Measurements from ENCODE around the gene RBFOX1. TPM values are rescaled to one million over a fixed set of nuclear protein-coding genes. Genes with fewer than 3 reads are reported as not detected.

The RBFOX1 gene
- total RNA-seq, 4 donors from 2014 or later: 0.08 to 0.32 TPM; not detected in 2

DNA sequence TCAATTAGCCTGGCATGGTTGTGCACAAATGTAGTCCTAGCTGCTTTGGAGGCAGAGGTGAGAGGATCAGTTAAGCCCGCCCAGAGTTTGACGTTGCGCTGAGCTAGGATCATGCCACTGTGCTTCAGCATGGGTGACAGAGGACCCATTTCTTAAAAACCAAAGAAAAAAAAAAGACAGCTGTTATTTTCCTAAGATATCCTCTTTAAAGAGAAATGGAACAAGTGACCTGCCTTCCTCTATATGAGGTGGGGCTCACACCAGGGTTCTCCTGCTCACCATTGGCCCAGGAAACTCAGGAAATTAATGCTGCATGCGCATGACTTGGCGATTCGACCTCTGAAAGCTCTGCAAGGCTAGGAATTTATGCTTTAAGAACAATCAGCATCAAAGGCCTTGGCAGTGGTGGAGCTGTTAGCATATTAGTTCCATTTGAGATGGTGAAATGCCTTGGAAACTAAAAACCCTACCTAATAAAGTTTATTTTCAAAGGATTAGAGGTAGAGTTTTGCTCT is 108.3 kb downstream of the RBFOX1 start:
- TF ChIP-seq POLR2AphosphoS5 (IDR thresholded peaks at IDR 0.05) (no peak), EP300 (IDR thresholded peaks at IDR 0.05) (no peak), POLR2A (IDR thresholded peaks at IDR 0.05) (no peak)
- TF ChIP-seq, protein P1, sequence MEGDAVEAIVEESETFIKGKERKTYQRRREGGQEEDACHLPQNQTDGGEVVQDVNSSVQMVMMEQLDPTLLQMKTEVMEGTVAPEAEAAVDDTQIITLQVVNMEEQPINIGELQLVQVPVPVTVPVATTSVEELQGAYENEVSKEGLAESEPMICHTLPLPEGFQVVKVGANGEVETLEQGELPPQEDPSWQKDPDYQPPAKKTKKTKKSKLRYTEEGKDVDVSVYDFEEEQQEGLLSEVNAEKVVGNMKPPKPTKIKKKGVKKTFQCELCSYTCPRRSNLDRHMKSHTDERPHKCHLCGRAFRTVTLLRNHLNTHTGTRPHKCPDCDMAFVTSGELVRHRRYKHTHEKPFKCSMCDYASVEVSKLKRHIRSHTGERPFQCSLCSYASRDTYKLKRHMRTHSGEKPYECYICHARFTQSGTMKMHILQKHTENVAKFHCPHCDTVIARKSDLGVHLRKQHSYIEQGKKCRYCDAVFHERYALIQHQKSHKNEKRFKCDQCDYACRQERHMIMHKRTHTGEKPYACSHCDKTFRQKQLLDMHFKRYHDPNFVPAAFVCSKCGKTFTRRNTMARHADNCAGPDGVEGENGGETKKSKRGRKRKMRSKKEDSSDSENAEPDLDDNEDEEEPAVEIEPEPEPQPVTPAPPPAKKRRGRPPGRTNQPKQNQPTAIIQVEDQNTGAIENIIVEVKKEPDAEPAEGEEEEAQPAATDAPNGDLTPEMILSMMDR (IDR thresholded peaks at IDR 0.05): no peak
- H3K9me3 ChIP-seq: no peaks in the 10 kb centered on the region
- no peaks in the 10 kb centered on the region for H3K36me3 ChIP-seq
- peaks cover 14% of the 10 kb centered on the region for H3K4me1 ChIP-seq
- peaks cover 5% of the 10 kb centered on the region for H3K27me3 ChIP-seq
- no peak for DNase-seq (ENCODE audit: low spot score in 2 of 2)
- WGBS: 86% methylated on average over 6 of the region's 6 CpGs
- no peak overlapping the region for H3K27ac ChIP-seq
- H3K4me3 ChIP-seq: no peak overlapping the region

DNA sequence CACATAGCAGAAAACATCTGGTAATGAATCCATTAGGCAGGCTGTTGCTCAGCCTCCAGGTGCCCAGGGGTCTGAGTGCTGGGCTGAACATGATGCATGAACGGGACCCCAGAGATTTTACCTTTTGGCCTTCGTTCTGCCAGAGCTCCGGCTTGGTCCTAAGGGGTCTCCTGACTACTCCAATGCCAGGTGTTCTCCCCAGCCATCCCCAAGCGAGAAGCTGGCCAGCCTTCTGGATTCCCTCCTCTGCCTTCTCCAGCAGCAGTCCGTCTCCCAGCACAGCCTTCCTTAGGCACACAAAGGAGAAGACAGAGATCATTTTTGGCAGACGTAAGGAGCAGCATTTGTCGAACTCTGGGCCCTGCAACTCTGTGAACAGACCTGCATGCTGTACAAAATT is 109.4 kb downstream of the RBFOX1 start:
- no peak for TF ChIP-seq POLR2AphosphoS5 (IDR thresholded peaks at IDR 0.05)
- TF ChIP-seq POLR2A (IDR thresholded peaks at IDR 0.05): no peak
- TF ChIP-seq, protein P1 (IDR thresholded peaks at IDR 0.05): no peak
- no peak for TF ChIP-seq EP300 (IDR thresholded peaks at IDR 0.05)
- no peaks in the 10 kb centered on the region for H3K9me3 ChIP-seq
- peaks cover 5% of the 10 kb centered on the region for H3K27me3 ChIP-seq
- 65% methylated on average over 6 of the region's 7 CpGs for WGBS
- H3K27ac ChIP-seq: no peak overlapping the region
- H3K4me1 ChIP-seq: peaks cover 14% of the 10 kb centered on the region
- DNase-seq (ENCODE audit: low spot score in 2 of 2): no peak
- H3K4me3 ChIP-seq: no peak overlapping the region
- no peaks in the 10 kb centered on the region for H3K36me3 ChIP-seq

DNA sequence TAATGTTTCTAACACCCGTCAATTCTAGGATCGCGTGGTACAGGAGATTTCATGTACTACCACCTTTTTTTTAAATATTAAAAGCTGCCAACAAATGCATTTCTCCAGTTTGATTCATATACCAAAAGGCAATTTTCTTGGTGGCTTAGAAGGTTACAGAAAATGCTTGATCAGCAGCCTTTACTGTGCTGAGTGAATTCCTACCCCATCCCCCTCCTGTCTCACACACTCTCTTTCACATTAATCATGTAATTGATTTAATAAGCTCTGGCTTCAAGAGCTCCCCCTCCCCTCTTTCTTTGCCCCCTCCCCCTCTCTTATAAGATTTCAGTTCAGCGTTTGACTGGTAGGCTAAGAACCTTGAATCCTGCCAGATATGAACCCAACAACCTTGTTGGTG is 110.5 kb downstream of the RBFOX1 start:
- DNase-seq (ENCODE audit: low spot score in 2 of 2): no peak
- Histone ChIP-seq H3K27me3 (peaks cover 5% of the 10 kb centered on the region), H3K27ac (no peak overlapping the region), H3K36me3 (no peaks in the 10 kb centered on the region), H3K9me3 (no peaks in the 10 kb centered on the region), H3K4me1 (peaks cover 14% of the 10 kb centered on the region), H3K4me3 (no peak overlapping the region)
- TF ChIP-seq POLR2A (IDR thresholded peaks at IDR 0.05): no peak
- TF ChIP-seq POLR2AphosphoS5 (IDR thresholded peaks at IDR 0.05): no peak
- no peak for TF ChIP-seq EP300 (IDR thresholded peaks at IDR 0.05)
- TF ChIP-seq, protein P1 (IDR thresholded peaks at IDR 0.05): no peak
- 70% methylated on average over 4 of the region's 4 CpGs for WGBS

DNA sequence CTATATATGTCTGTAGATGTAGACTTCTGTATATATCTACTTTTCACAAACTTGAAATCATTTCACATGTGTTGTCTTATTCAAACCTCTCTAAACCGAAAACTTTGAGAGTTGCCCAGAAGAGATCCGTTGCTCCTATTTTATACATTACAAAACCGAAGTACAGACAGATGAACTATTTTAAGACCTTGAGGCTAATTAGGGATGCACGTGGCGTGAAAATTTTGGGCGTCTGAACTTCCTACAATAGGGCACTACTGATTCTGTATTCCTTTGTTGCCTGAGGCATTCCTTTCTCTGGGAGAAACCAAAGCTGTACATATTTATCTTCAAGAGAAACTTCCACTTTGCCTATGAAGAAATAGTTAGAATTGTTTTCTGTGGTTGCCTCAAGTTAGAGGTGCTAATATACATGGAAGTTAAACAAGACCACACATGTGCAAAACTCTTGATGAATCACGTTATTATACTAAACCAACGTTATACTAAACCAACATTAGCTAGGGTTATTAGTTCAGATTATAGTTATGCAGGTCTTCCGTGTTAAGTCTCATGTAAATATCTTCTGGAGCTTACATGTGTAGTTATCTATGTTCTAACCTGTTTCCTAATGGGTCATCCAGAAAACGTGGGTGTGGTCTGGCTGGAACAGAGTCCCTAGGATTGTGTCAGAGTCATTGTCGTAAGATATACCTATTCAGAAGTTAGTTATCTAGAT is 111.2 kb downstream of the RBFOX1 start:
- peaks cover 14% of the 10 kb centered on the region for H3K4me1 ChIP-seq
- DNase-seq (ENCODE audit: low spot score in 2 of 2): no peak
- no peak overlapping the region for H3K27ac ChIP-seq
- TF ChIP-seq, protein P1 (IDR thresholded peaks at IDR 0.05): no peak
- no peak for TF ChIP-seq POLR2A (IDR thresholded peaks at IDR 0.05)
- TF ChIP-seq EP300 (IDR thresholded peaks at IDR 0.05): no peak
- TF ChIP-seq POLR2AphosphoS5 (IDR thresholded peaks at IDR 0.05): no peak
- no peak overlapping the region for H3K4me3 ChIP-seq
- H3K9me3 ChIP-seq: no peaks in the 10 kb centered on the region
- peaks cover 5% of the 10 kb centered on the region for H3K27me3 ChIP-seq
- 42% methylated on average over 11 of the region's 11 CpGs for WGBS
- no peaks in the 10 kb centered on the region for H3K36me3 ChIP-seq

DNA sequence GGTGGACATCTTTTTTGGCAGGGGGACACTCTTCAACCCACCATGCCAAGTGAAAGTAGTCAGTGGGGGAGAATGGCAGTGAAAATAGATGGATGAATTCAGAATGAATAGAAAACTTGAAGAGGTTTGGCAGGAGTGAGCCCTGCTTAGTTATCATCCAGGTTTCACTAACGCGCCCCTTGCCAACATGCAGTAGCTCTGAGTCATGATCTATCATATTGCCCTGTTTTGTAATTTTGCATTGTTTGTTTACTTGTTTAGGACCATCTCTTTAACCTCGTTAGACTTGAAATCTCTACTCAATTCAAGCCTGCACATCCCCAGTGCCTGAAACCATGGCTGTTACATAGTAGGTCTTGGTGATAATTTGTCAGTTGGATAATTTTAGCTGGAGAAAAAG is 116.7 kb downstream of the RBFOX1 start:
- no peak for DNase-seq (ENCODE audit: low spot score in 2 of 2)
- Histone ChIP-seq H3K4me3 (no peak overlapping the region), H3K9me3 (no peaks in the 10 kb centered on the region), H3K4me1 (peaks cover under 1% of the 10 kb centered on the region), H3K36me3 (no peaks in the 10 kb centered on the region), H3K27ac (no peak overlapping the region), H3K27me3 (no peaks in the 10 kb centered on the region)
- WGBS: 49% methylated on average over 3 of the region's 3 CpGs
- TF ChIP-seq EP300 (IDR thresholded peaks at IDR 0.05) (no peak), POLR2A (IDR thresholded peaks at IDR 0.05) (no peak), POLR2AphosphoS5 (IDR thresholded peaks at IDR 0.05) (no peak)
- TF ChIP-seq, protein P1 (IDR thresholded peaks at IDR 0.05): no peak
